Adrenal gland (tissue), 5 donors: ENCODE results near the gene EYS.

ENCODE experiments used
- POLR2A ChIP-seq, 2 donors: fragments of 450-650 bp; IDR thresholded peaks; one replicate each; pipeline ENCODE4 v1.6.1; 2017; ENCODE audit warnings: antibody characterized with exemption in 2 of 2, mild to moderate bottlenecking in 2 of 2, moderate library complexity in 1 of 2
- TF ChIP-seq, protein P1 (sequence below), 6 experiments: fragments of 450-650 bp in 4 of 6; fragments of 200-600 bp in 2 of 6; sonication (generic) in 1 of 6; IDR thresholded peaks; 1 replicate in 5 of 6; 2 replicates in 1 of 6; pipeline versions ENCODE4 v1.5.1 to v1.8.0; 2016 to 2021; ENCODE audit warnings: antibody characterized with exemption in 6 of 6, mild to moderate bottlenecking in 2 of 6, moderate library complexity in 1 of 6
- donor health status: DM: no; HTN: no; CAD: no.

DNA sequence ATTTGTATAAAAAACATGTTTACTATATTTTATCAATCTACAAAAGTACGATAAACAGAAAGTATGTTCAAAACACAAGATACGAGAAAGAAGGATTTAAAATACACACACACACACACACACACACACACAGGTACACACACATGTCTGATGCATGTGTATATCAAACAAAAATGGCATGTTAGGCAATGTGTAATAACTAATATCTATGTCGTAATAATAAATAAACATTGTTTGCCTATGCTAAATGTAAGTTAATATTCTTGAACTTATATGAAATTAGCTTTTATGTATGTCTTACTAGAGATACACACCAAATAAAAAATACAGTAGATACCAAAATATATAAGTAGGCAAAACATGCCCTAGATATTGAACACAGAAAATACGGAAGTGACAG is 894.9 kb downstream of the EYS start:
- TF ChIP-seq, protein P1, sequence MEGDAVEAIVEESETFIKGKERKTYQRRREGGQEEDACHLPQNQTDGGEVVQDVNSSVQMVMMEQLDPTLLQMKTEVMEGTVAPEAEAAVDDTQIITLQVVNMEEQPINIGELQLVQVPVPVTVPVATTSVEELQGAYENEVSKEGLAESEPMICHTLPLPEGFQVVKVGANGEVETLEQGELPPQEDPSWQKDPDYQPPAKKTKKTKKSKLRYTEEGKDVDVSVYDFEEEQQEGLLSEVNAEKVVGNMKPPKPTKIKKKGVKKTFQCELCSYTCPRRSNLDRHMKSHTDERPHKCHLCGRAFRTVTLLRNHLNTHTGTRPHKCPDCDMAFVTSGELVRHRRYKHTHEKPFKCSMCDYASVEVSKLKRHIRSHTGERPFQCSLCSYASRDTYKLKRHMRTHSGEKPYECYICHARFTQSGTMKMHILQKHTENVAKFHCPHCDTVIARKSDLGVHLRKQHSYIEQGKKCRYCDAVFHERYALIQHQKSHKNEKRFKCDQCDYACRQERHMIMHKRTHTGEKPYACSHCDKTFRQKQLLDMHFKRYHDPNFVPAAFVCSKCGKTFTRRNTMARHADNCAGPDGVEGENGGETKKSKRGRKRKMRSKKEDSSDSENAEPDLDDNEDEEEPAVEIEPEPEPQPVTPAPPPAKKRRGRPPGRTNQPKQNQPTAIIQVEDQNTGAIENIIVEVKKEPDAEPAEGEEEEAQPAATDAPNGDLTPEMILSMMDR (IDR thresholded peaks at IDR 0.05): no peak
- no peak for TF ChIP-seq POLR2A (IDR thresholded peaks at IDR 0.05)
